HepG2 (cell line): ENCODE measurements around the gene CEACAM3. TPM values are rescaled to one million over a fixed set of nuclear protein-coding genes. Genes with fewer than 3 reads are reported as not detected.
A peak's percentile ranks its signal among the peaks of the same experiment; 100 is the strongest.

Source experiments
- PAX8 ChIP-seq: sonication (generic); formaldehyde crosslinking; IDR thresholded peaks from 2 replicates; pipeline ENCODE4 v1.8.0; 2022; ENCODE audit warnings: mild to moderate bottlenecking, missing genetic modification reagents, borderline replicate concordance
- RFX1 ChIP-seq: fragments of 450-650 bp; IDR thresholded peaks from 2 replicates; pipeline ENCODE4 v1.6.1; 2017
- SP5 ChIP-seq: IDR thresholded peaks from 2 replicates; pipeline ENCODE4 v1.6.1; 2016; ENCODE audit warnings: low read depth, borderline replicate concordance
- TMF1 ChIP-seq: sonication (generic); formaldehyde crosslinking; IDR thresholded peaks from 2 replicates; pipeline ENCODE4 v1.8.1; 2022; ENCODE audit warnings: low read depth, missing genetic modification reagents
- ZFX ChIP-seq: sonication (generic); formaldehyde crosslinking; IDR thresholded peaks from 2 replicates; pipeline ENCODE4 v1.4.0; 2020; ENCODE audit warnings: mild to moderate bottlenecking, low read depth, missing genetic modification reagents, moderate library complexity
- ZNF451 ChIP-seq: sonication (generic); formaldehyde crosslinking; IDR thresholded peaks from 2 replicates; pipeline ENCODE4 v1.5.0; 2020; ENCODE audit warnings: mild to moderate bottlenecking, missing genetic modification reagents
- ZNF530 ChIP-seq: sonication (generic); formaldehyde crosslinking; IDR thresholded peaks from 2 replicates; pipeline ENCODE4 v1.5.0; 2020; ENCODE audit warnings: low read depth, mild to moderate bottlenecking, missing genetic modification reagents
- ZNF773 ChIP-seq: sonication (generic); formaldehyde crosslinking; IDR thresholded peaks from 2 replicates; pipeline ENCODE4 v1.4.0; 2020; ENCODE audit warnings: missing genetic modification reagents, borderline replicate concordance
- polyA plus RNA-seq, 8 experiments: library from polyadenylated mRNA; depleted of rRNA in 3 of 8; stranded (reverse) in 7 of 8; unstranded in 1 of 8; fragments of >200 nt; fragmentation: Illumina TruSeq in 4 of 8; extraction: Trizol in 4 of 8; gene quantifications; 2 replicates each; pipeline versions ENCODE4 v1.2.1 to v1.2.3, GENCODE V29; 2011 to 2016; ENCODE audit warnings: low read depth in 4 of 8, missing spikeins in 1 of 8, mixed read lengths in 1 of 8; ENCODE audit not compliant: insufficient read depth in 1 of 8
- total RNA-seq, 5 experiments: library from RNA; depleted of rRNA; stranded (reverse); fragments of >200 nt; fragmentation: Illumina TruSeq; extraction: Trizol; gene quantifications; 2 replicates each; pipeline ENCODE4 v1.2.3, GENCODE V29; 2016; ENCODE audit warnings: low read depth in 1 of 5
- TF ChIP-seq, protein P1 (sequence below): sonication (generic); formaldehyde crosslinking; IDR thresholded peaks from 2 replicates; pipeline ENCODE4 v1.5.1; 2020; ENCODE audit warnings: mild to moderate bottlenecking, missing genetic modification reagents, moderate library complexity
- TF ChIP-seq, protein P2 (sequence below): sonication (generic); formaldehyde crosslinking; IDR thresholded peaks from 2 replicates; pipeline ENCODE4 v1.4.0; 2020; ENCODE audit warnings: missing genetic modification reagents
- TF ChIP-seq, protein P3 (sequence below): sonication (generic); formaldehyde crosslinking; IDR thresholded peaks from 2 replicates; pipeline ENCODE4 v1.4.0; 2020; ENCODE audit warnings: missing genetic modification reagents, borderline replicate concordance
- TF ChIP-seq, protein P4 (sequence below): sonication (generic); formaldehyde crosslinking; IDR thresholded peaks from 2 replicates; pipeline ENCODE4; 2020; ENCODE audit warnings: missing genetic modification reagents, mild to moderate bottlenecking, borderline replicate concordance

The CEACAM3 gene
- total and polyA plus RNA-seq, 2 of the 13 experiments (the other 11 are each of a cell fraction or from before 2014, with no cell fraction given): not detected

DNA sequence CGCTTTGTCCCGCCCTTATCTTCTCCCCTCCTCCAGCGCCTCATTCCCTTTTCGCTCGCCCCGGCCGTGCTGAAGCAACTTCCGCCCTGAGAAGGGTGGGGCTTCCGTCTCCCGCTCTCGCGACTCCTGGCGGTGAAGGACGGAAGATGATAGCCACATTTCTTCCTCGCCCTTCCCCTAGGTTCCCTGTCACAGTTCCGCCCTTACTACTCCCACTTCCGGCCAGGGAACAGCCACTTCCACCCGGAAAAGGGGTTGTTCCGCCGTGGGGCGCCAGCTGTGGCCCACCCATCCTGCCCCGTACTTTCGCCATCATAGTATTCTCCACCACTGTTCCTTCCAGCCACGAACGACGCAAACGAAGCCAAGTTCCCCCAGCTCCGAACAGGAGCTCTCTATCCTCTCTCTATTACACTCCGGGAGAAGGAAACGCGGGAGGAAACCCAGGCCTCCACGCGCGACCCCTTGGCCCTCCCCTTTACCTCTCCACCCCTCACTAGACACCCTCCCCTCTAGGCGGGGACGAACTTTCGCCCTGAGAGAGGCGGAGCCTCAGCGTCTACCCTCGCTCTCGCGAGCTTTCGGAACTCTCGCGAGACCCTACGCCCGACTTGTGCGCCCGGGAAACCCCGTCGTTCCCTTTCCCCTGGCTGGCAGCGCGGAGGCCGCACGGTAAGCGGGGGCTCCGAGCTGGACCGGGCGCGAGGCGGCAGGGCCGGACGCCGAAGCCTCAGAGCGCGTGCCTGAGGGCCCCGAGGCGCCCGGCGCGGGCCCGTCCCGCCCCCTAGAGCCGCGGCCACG, 63.4 kb downstream of the CEACAM3 start, which contains the start of gene RPS19 (continued):
- TF ChIP-seq, protein P1, sequence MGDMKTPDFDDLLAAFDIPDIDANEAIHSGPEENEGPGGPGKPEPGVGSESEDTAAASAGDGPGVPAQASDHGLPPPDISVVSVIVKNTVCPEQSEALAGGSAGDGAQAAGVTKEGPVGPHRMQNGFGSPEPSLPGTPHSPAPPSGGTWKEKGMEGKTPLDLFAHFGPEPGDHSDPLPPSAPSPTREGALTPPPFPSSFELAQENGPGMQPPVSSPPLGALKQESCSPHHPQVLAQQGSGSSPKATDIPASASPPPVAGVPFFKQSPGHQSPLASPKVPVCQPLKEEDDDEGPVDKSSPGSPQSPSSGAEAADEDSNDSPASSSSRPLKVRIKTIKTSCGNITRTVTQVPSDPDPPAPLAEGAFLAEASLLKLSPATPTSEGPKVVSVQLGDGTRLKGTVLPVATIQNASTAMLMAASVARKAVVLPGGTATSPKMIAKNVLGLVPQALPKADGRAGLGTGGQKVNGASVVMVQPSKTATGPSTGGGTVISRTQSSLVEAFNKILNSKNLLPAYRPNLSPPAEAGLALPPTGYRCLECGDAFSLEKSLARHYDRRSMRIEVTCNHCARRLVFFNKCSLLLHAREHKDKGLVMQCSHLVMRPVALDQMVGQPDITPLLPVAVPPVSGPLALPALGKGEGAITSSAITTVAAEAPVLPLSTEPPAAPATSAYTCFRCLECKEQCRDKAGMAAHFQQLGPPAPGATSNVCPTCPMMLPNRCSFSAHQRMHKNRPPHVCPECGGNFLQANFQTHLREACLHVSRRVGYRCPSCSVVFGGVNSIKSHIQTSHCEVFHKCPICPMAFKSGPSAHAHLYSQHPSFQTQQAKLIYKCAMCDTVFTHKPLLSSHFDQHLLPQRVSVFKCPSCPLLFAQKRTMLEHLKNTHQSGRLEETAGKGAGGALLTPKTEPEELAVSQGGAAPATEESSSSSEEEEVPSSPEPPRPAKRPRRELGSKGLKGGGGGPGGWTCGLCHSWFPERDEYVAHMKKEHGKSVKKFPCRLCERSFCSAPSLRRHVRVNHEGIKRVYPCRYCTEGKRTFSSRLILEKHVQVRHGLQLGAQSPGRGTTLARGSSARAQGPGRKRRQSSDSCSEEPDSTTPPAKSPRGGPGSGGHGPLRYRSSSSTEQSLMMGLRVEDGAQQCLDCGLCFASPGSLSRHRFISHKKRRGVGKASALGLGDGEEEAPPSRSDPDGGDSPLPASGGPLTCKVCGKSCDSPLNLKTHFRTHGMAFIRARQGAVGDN (CRISPR knock-in tag): peak; percentile 66
- TF ChIP-seq RFX1: no peak
- peak; percentile 94 for TF ChIP-seq ZFX (CRISPR knock-in tag)
- TF ChIP-seq, protein P2, sequence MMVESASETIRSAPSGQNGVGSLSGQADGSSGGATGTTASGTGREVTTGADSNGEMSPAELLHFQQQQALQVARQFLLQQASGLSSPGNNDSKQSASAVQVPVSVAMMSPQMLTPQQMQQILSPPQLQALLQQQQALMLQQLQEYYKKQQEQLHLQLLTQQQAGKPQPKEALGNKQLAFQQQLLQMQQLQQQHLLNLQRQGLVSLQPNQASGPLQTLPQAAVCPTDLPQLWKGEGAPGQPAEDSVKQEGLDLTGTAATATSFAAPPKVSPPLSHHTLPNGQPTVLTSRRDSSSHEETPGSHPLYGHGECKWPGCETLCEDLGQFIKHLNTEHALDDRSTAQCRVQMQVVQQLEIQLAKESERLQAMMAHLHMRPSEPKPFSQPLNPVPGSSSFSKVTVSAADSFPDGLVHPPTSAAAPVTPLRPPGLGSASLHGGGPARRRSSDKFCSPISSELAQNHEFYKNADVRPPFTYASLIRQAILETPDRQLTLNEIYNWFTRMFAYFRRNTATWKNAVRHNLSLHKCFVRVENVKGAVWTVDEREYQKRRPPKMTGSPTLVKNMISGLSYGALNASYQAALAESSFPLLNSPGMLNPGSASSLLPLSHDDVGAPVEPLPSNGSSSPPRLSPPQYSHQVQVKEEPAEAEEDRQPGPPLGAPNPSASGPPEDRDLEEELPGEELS (CRISPR knock-in tag): peak; percentile 12; the same call in 1 of the 2 replicates
- no peak; the same call in 1 of the 2 replicates for TF ChIP-seq PAX8 (CRISPR knock-in tag)
- TF ChIP-seq ZNF451 (CRISPR knock-in tag): no peak; the same call in 1 of the 2 replicates
- TF ChIP-seq, protein P3, sequence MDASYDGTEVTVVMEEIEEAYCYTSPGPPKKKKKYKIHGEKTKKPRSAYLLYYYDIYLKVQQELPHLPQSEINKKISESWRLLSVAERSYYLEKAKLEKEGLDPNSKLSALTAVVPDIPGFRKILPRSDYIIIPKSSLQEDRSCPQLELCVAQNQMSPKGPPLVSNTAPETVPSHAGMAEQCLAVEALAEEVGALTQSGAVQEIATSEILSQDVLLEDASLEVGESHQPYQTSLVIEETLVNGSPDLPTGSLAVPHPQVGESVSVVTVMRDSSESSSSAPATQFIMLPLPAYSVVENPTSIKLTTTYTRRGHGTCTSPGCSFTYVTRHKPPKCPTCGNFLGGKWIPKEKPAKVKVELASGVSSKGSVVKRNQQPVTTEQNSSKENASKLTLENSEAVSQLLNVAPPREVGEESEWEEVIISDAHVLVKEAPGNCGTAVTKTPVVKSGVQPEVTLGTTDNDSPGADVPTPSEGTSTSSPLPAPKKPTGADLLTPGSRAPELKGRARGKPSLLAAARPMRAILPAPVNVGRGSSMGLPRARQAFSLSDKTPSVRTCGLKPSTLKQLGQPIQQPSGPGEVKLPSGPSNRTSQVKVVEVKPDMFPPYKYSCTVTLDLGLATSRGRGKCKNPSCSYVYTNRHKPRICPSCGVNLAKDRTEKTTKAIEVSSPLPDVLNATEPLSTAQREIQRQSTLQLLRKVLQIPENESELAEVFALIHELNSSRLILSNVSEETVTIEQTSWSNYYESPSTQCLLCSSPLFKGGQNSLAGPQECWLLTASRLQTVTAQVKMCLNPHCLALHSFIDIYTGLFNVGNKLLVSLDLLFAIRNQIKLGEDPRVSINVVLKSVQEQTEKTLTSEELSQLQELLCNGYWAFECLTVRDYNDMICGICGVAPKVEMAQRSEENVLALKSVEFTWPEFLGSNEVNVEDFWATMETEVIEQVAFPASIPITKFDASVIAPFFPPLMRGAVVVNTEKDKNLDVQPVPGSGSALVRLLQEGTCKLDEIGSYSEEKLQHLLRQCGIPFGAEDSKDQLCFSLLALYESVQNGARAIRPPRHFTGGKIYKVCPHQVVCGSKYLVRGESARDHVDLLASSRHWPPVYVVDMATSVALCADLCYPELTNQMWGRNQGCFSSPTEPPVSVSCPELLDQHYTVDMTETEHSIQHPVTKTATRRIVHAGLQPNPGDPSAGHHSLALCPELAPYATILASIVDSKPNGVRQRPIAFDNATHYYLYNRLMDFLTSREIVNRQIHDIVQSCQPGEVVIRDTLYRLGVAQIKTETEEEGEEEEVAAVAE (CRISPR knock-in tag): peak; percentile 62
- TF ChIP-seq TMF1 (CRISPR knock-in tag): no peak; the same call in 1 of the 2 replicates
- no peak for TF ChIP-seq ZNF530 (CRISPR knock-in tag)
- TF ChIP-seq, protein P4, sequence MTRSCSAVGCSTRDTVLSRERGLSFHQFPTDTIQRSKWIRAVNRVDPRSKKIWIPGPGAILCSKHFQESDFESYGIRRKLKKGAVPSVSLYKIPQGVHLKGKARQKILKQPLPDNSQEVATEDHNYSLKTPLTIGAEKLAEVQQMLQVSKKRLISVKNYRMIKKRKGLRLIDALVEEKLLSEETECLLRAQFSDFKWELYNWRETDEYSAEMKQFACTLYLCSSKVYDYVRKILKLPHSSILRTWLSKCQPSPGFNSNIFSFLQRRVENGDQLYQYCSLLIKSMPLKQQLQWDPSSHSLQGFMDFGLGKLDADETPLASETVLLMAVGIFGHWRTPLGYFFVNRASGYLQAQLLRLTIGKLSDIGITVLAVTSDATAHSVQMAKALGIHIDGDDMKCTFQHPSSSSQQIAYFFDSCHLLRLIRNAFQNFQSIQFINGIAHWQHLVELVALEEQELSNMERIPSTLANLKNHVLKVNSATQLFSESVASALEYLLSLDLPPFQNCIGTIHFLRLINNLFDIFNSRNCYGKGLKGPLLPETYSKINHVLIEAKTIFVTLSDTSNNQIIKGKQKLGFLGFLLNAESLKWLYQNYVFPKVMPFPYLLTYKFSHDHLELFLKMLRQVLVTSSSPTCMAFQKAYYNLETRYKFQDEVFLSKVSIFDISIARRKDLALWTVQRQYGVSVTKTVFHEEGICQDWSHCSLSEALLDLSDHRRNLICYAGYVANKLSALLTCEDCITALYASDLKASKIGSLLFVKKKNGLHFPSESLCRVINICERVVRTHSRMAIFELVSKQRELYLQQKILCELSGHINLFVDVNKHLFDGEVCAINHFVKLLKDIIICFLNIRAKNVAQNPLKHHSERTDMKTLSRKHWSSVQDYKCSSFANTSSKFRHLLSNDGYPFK (CRISPR knock-in tag): peak; percentile 96
- peak; percentile 82 for TF ChIP-seq SP5 (CRISPR knock-in tag)
- TF ChIP-seq ZNF773 (CRISPR knock-in tag): no peak
